Hematopoietic multipotent progenitor cell treated with erythropoietin and hydrocortisone succinate and interleukin-3 and kit ligand, for 6 days (in vitro differentiated cells): ENCODE data around the gene ZNF215.
A peak's percentile ranks its signal among the peaks of the same experiment; 100 is the strongest.
"Not testable (repeated sequence)": the region's sequence is repeated elsewhere in the genome, so short reads cannot be mapped to it uniquely, and the experiment has no call there.

ENCODE experiments used
- DNase-seq: peaks from one replicate; pipeline ENCODE4 v3.0.0-alpha.2; 2015

Gene ZNF215

GRCh38 chr11:6943131-6943530, 16.9 kb downstream of the ZNF215 start:
- DNase-seq = no peak

GRCh38 chr11:6954248-6954647, 28.0 kb downstream of the ZNF215 start:
- DNase-seq = not testable (repeated sequence)

GRCh38 chr11:6962141-6962540, 35.9 kb downstream of the ZNF215 start:
- no peak for DNase-seq

DNA sequence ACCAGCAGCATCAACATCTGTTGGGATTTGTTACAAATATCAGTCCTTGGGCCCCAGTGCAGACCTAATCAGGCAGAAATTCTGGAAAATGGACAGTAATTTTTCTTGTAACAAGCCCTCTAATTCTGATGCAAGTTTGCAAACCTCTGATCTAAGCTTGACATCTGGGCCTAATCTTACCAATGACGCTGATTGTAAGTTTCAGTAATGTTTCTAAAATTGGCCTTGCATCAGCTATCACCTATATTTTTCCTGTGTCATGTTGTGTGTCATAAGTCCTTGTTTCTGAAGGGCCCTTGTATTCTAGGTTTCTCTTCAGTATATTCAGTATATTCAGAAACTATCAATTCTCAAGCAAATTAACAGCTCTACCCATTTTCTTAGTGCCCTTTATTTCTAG, 36.4 kb downstream of the ZNF215 start:
- no peak for DNase-seq

DNA sequence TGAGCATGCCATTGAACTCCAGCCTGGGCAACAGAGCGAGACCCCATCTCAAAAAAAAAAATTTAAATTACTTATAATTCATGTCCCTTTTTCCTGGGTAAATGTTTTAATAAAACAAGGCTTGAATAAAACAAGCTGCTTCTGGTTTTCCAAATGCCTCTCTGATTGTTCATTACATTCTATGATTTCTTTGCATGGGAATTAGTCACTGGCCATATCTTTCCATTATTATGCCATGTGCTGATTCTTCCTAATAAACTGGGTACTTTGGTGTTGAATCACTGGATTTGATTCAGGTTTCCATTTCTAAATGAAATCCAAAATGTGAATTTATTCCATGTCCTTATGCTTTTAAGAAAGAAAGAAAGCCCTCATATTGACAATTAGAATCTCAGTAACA, 42.6 kb downstream of the ZNF215 start:
- DNase-seq = no peak

- DNase-seq = not testable (repeated sequence)
Observed at GRCh38 chr11:6969854-6970253, 43.6 kb downstream of the ZNF215 start.

DNA sequence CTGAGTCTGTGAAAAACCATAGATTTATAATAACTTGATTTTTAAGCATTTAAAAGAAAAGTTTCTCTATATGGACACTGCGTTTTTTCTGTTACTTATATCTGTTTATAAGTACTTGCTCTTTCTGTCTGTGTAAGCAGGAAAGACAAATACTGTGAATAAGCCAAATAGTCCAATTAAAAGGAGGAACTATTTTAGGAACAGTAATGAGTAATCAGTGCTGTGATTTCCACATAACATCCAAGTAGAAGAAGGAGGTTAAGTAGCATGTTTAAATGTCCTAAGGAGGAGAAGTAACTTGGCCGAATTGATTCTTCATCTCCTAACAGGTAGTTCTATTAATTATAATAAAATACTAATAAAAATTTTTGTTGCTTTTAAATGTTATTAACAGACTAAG, 53.1 kb downstream of the ZNF215 start:
- no peak for DNase-seq

- DNase-seq = no peak
Observed at GRCh38 chr11:6986487-6986886, 60.3 kb downstream of the ZNF215 start.

DNA sequence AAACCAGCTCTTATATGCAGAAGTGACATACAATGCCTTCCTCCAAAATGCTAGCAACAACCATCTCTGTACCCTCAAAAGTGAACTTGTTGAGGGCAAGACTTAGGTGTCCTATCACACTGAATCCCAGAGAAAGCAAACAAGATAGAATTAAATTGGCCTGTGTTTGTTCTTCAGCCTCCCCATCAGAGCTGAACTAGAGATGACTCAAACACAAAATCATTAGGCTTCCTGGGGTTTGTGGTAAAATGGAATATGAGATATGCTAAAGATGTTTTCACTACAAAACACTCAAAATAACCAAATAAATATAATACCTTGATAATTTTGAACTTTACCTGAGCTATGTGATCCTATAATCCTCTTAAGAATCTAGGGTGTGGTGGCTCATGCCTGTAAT, 62.3 kb downstream of the ZNF215 start:
- DNase-seq = no peak

- no peak for DNase-seq
Observed at GRCh38 chr11:6991227-6991626, 65.0 kb downstream of the ZNF215 start.

GRCh38 chr11:6992026-6992425, 65.8 kb downstream of the ZNF215 start:
- no peak for DNase-seq

DNA sequence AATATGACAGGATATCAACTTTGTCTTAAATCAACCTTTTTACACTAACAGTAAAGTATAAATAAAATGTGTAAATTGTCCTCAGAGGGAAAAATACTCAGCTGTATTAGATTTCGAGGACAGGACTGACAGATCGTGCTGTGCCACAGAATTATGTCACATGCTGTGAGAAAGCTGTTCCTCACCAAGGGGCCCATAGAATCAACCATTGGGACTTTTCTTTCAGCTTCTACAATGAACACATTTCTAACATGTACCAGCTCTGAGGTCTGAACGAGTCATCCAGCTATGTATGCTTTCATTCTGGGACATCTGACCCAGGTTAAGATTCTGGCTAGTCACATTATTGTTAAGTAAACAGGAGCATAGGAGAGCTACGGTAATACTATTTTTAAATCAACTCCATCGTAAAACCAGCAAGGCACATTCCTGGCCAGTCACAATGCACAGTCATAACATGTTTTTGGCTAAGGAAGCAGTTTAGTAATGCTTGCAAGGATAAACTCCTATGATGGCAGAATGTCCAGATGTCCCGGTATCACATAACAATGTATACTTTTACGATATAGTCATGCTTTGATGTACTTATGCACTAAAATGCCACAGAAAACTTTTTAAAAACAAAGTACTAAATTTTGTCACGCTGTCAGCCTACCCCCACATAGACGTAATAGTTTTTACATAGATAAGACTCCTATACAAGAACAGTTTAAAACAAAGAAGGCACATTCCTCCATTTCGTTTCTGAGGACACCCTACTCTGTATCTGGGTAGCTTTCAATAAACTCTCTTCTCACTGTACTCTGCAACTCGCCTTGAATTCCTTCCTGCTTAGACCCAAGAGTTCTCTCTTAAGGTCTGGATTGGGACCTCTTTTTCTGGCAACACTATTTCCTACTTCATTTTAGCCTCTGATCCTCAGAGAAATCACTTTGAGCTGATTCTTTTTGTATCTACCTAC, 66.5 kb downstream of the ZNF215 start:
- no peak for DNase-seq

DNA sequence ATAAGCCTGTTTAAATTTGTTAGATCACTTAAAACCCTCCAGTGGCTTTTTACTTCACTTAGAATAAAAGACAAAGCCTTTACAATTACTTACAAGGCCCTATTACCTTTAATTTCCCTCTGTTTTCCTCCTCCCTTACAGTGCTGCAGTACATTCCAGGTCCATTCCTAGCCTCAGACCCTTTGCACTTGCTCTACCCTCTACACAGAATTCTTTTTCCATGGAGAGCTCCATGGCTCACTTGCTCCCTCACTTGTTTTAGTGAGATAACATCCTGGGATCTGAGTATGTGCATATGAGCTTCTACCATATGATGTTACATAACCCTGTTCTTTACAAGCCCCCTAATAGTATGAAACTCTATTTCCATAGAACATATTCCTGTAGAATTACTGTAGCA, 69.5 kb downstream of the ZNF215 start:
- DNase-seq = no peak

GRCh38 chr11:7004482-7004881, 78.3 kb downstream of the ZNF215 start:
- peak; percentile 7 for DNase-seq
